Bronchial epithelial cell (primary cell): ENCODE measurements around the gene RAD51B. TPM values are rescaled to one million over a fixed set of nuclear protein-coding genes. Genes with fewer than 3 reads are reported as not detected.
A peak's percentile ranks its signal among the peaks of the same experiment; 100 is the strongest.

Experiments used
- DNase-seq: peaks from one replicate; pipeline ENCODE4 v3.0.0-alpha.2; 2010; ENCODE audit warnings: low read depth
- FAIRE-seq: peaks from 2 replicates; lab custom pipeline; 2011; peaks lifted over from hg19 to GRCh38; lab: Jason Lieb, UNC
- H3K27me3 ChIP-seq: 2 replicates; pipeline ENCODE4 v1.5.1; 2011; ENCODE audit warnings: low read length; ENCODE audit not compliant: control insufficient read depth, insufficient read depth
- H3K36me3 ChIP-seq: 2 replicates; pipeline ENCODE4 v1.5.1; 2011; ENCODE audit warnings: low read length; ENCODE audit not compliant: control insufficient read depth, insufficient read depth
- H3K4me3 ChIP-seq: 2 replicates; pipeline ENCODE4 v1.5.1; 2011; ENCODE audit warnings: mild to moderate bottlenecking, low read depth, low read length, control low read depth
- CTCF ChIP-seq: IDR thresholded peaks from 2 replicates; pipeline ENCODE4 v1.5.1; 2011; ENCODE audit warnings: mild to moderate bottlenecking, moderate library complexity, low read length, control low read depth, inconsistent platforms; ENCODE audit not compliant: insufficient read depth, severe bottlenecking
- total RNA-seq: library from RNA; depleted of rRNA; stranded (reverse); fragments of >200 nt; gene quantifications from 2 replicates; pipeline ENCODE4 v1.2.1, GENCODE V29; 2014

The RAD51B gene
- total RNA-seq, 1 donor from 2014 or later = 12.1 TPM

DNA sequence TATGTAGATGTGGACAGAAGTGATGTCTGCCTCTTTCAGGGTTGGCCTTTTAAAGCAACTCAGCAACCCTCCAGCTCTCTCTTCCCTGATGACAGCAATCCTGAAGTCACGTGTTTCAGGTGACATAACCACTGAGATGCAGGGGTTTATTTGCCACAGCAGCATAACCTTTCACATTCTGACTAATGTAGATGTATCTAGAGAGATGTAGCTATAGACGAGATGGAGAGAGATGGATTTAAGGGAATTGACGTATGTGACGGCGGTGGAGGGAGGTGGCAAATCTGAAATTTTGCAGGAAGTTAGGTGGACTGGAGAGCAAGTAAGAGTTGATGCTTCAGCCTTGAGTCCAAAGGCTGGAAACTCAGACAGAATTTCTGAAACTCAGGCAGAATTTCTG is 847.3 kb downstream of the RAD51B start:
- FAIRE-seq = no peak
- no peak for DNase-seq
- Histone ChIP-seq H3K36me3 (no peaks in the 10 kb centered on the region), H3K4me3 (no peak overlapping the region), H3K27me3 (no peaks in the 10 kb centered on the region)
- TF ChIP-seq CTCF = no peak

GRCh38 chr14:68667313-68667791 is 847.8 kb downstream of the RAD51B start:
- FAIRE-seq (no peak), DNase-seq (no peak)
- TF ChIP-seq CTCF = no peak

GRCh38 chr14:68668028-68668427 is 848.4 kb downstream of the RAD51B start:
- Histone ChIP-seq H3K4me3 (no peak overlapping the region), H3K36me3 (no peaks in the 10 kb centered on the region), H3K27me3 (no peaks in the 10 kb centered on the region)
- no peak for TF ChIP-seq CTCF
- FAIRE-seq (no peak), DNase-seq (no peak)

More at GRCh38 chr14:68667313-68667791, 847.8 kb downstream of the RAD51B start:
- Histone ChIP-seq H3K4me3 (no peak overlapping the region), H3K27me3 (no peaks in the 10 kb centered on the region), H3K36me3 (no peaks in the 10 kb centered on the region)

GRCh38 chr14:68668531-68668930 is 849.0 kb downstream of the RAD51B start:
- DNase-seq (no peak), FAIRE-seq (no peak)
- H3K4me3 ChIP-seq = no peak overlapping the region

DNA sequence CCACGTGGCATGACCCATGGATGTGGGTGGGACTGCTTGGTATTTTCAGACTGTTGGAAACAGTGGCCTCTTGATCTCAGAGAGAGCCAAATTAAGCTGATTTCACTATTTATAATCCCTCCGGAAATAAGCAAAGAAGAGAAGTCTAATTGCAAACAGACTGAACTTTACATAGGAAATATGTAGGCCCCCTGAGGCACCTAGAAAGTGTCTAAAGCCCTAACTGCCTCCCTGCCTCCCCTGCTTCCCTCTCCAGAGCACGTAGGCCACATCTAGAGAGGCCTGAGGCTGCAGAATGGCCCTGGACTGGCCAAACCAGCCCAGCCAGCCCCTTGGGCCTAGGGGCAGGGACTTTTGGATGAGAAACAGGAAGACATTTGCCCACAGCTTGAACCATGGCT is 849.5 kb downstream of the RAD51B start:
- DNase-seq (peak; percentile 29), FAIRE-seq (no peak)
- Histone ChIP-seq H3K4me3 (no peak overlapping the region), H3K27me3 (no peaks in the 10 kb centered on the region), H3K36me3 (no peaks in the 10 kb centered on the region)
- no peak for TF ChIP-seq CTCF

More at GRCh38 chr14:68668531-68668930, 849.0 kb downstream of the RAD51B start:
- H3K36me3 ChIP-seq = no peaks in the 10 kb centered on the region
- no peak for TF ChIP-seq CTCF
- H3K27me3 ChIP-seq = no peaks in the 10 kb centered on the region
